ENCODE data around the gene DNAH10. TPM values are rescaled to one million over a fixed set of nuclear protein-coding genes. Genes with fewer than 3 reads are reported as not detected.

DNAH10 gene, protein sequence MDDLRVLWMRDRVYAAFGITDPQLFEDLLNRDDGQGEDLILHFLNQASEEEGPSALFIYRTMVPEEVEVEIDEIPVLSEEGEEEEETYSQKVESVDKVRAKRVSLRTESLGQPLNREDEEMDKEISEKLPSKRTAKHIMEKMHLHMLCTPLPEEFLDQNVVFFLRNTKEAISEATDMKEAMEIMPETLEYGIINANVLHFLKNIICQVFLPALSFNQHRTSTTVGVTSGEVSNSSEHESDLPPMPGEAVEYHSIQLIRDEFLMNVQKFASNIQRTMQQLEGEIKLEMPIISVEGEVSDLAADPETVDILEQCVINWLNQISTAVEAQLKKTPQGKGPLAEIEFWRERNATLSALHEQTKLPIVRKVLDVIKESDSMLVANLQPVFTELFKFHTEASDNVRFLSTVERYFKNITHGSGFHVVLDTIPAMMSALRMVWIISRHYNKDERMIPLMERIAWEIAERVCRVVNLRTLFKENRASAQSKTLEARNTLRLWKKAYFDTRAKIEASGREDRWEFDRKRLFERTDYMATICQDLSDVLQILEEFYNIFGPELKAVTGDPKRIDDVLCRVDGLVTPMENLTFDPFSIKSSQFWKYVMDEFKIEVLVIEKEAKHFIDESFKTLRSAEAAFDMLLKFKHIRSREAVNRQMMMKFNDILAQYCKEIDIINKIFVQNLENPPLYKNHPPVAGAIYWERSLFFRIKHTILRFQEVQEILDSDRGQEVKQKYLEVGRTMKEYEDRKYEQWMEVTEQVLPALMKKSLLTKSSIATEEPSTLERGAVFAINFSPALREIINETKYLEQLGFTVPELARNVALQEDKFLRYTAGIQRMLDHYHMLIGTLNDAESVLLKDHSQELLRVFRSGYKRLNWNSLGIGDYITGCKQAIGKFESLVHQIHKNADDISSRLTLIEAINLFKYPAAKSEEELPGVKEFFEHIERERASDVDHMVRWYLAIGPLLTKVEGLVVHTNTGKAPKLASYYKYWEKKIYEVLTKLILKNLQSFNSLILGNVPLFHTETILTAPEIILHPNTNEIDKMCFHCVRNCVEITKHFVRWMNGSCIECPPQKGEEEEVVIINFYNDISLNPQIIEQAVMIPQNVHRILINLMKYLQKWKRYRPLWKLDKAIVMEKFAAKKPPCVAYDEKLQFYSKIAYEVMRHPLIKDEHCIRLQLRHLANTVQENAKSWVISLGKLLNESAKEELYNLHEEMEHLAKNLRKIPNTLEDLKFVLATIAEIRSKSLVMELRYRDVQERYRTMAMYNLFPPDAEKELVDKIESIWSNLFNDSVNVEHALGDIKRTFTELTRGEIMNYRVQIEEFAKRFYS (N-terminal part only)
- total RNA-seq: 0.62 TPM

DNA sequence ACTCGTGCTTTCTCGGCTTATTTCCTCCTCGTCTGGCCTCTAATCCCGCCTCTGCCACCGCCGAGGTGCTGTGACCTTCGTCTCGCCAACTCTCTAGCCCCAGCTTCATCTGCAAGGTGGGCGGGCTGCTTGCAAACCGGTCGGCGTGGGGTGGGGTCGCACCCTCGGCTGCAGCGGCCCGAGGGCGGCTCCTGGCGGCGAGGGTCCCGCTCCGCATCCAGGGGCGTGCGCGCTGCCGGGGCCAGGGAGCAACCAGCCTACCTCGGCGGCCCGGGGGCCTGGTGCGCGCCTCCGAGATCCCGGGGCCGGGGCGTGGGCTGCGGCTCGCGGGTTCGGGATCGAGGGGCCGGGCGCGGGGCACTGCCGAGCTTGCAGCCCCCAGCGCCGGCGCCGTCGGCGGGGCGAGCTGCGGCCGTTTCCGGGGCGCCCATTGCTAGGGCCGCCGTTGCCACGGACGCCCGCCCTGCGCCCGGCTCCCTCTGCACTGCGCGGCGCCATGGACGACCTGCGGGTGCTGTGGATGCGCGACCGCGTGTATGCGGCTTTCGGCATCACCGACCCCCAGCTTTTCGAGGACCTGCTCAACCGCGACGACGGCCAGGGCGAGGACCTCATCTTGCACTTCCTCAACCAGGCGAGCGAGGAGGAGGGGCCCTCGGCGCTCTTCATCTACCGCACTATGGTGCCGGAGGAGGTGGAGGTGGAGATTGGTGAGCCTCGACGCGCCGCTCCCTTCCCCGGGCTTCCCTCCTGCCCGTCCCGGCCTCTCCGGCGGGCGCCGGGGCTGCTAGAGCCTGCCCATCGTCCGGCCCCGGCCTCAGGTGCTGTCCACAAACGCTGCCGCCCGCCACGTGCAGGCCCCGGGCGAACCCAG, at the start of gene DNAH10:
Gene DNAH10, plus strand, starts transcription at position 461 of the 874 bp plus-strand sequence. Its CDS starts 36 bp downstream, at position 497.
- peak; percentile 43 for DNase-seq

- DNase-seq: no peak
These were observed 49.3 kb upstream of the DNAH10 start for GRCh38 chr12:123712780-123713319.

- DNase-seq: no peak
These were observed 48.7 kb upstream of the DNAH10 start for GRCh38 chr12:123713398-123713797.

GRCh38 chr12:123713823-123714585, 48.1 kb upstream of the DNAH10 start:
- no peak for DNase-seq

- no peak for DNase-seq
These were observed 46.9 kb upstream of the DNAH10 start for GRCh38 chr12:123715195-123715594.

DNA sequence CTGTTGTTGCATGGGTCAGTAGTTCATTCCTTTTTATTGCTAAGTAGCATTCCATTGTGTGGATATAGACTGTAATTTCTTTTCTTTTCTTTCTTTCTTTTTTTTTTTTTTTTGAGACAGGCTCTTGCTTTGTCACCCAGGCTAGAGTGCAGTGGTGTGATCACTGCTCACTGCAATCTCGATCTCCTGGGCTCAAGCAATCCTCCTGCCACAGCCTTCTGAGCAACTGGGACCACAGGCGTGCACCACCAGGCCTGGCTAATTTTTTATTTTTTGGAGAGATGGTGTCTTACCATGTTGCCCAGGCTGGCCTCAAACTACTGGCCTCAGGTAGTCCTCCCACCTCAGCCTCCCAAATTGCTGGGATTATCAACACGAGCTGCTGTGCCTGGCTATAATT, 44.8 kb upstream of the DNAH10 start:
- no peak for DNase-seq

GRCh38 chr12:123720141-123720814, 41.8 kb upstream of the DNAH10 start:
- DNase-seq: no peak

DNA sequence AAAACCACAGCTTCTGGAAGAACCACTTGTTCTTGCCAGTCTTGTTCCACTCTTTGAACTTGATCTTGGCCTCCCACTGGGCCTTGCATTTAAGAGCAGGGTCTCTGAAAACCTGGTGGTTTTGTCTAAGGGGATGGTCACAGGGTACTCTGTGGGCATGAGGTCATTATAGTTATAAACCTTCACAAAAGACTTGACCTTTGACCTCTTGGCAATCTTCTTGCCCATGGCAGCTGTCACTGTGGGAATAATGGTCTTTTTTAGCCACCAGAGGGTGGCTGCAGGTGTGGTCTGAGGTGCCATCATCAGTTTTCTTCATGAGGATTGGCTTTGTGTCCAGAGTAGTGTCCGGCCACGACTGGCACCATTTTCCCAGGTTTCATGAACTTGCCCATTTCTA, 40.9 kb upstream of the DNAH10 start:
- DNase-seq: no peak

- DNase-seq: no peak
These were observed 39.1 kb upstream of the DNAH10 start for GRCh38 chr12:123723011-123723410.

DNA sequence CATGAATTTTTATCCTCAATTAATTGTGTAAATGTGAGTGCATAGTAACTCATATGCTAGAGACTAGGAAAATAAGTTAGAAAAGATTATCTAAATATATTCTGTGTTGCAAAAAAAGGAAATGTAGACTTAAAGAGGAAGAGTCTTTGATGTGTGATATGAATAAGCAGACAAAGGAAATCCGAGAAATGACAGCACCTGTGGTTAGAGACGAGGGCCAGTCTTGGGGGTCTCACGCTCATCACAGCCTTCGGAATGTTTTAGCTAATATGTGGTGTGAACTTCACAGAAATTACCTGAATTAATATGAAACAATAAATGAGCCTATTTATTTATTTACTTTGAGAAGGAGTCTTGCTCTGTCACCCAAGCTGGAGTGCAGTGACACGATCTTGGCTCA, 38.3 kb upstream of the DNAH10 start:
- DNase-seq: no peak

DNA sequence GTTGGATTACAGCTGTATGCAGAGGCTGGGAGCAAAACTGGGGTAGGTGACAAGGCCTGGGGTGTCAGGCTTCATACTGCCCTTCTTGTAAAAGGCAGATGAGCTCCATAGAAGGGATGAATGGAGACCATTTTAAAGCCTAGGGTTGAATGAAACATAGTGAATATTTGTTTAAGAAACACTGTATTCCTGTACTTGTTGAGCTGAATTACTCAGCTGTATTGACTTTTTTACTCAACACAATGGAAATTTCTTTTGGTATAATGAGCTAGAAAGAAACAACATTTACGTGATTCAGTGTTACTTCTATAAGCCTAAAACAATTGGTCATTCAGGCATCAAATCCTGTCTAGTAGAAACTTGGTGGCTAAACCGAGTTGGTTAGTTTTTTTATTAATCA, 35.9 kb upstream of the DNAH10 start:
- no peak for DNase-seq

- no peak for DNase-seq
These were observed 35.1 kb upstream of the DNAH10 start for GRCh38 chr12:123726962-123727361.

DNA sequence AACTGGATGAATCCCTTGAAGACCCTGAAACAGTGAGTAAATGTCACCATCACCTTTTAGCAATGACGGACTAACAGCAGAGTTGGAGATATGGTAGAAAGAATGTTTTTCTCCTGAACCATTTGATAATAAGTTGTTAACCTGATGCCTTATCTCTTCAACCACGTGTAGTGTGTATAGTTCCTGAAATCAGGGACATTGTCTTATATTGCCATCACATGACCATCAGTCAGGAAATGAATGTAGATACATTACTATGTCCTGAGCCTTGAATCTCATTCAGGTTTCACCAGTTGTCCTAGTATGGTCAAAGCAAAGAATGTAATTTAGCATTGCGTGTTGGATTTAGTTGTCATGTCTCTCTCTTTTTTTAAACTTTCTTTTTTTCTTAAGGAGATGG, 34.2 kb upstream of the DNAH10 start:
- no peak for DNase-seq

DNA sequence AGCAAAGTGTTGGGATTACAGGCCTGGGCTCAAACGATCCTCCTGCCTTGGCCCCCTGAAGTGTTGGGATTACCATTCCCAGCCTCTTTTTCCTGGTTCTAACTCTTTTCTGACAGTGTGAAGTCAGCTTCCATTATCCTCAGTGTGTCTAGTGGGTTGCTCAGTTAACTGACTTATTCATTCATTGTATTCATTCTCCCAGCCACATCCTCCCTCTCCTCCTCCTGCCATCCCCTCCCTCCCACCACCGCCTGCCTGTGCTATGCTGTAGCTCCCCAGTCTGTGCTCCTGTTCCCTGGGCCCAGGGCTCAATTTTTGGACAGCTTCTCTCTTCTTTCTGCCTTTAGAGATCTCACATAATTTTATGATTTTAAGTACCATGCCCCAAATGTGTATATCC, 30.5 kb upstream of the DNAH10 start:
- DNase-seq: no peak

DNA sequence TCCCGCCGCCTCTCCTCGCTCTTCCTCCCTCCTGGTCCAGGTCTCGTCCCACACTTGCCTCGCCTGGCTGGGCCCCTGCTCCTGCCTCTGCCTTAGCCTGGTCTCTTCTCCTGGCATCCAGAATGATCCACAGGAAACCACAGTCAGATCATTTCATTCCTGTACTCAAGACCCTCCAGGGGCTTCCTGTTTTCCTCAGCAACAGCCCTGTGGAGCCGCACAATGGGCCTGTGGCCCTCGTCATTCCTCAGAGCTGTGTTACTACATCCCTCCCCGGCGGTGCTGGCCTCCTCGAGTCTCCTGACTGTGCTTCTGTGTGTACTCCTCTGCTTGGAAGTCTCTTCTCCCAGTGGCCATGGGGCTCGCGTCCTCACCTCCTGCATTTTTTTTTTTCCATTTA, 29.9 kb upstream of the DNAH10 start:
- no peak for DNase-seq

DNA sequence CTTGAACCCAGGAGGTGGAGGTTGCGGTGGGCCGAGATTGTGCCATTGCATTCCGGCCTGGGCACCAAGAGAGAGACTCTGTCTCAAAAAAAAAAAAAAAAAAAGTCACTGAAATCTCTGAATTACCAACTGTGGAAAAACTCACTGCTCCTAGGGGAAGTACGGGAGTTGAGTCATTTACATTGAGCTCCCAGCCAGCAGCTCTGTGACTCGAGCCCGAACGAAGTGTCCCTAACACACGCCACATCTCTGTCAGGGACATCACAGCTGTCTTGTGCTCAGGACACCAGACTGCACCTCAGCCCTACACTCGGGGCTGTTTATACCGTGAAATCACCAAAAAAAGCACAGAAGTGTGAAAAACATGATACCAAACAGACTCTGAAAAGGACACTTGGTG, 28.9 kb upstream of the DNAH10 start:
- no peak for DNase-seq

DNA sequence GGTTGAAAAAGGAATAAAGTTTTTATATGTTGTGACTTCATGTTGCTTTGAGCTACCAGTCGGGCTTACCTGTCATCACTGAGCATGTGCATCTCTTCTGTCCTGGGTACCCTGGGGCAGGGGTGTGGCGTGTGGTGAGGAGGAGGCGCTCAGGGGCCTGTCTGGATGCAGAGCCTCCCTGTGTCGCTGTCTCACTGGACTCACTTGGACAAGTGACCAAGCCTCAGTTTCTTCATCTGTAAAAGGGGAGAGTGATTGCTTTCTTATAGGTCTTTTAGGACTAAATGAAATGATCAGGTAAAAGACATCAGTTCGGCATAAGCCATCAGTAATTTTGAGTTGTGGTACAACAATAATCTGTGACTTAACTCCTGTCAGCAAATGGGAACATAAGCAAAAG, 27.8 kb upstream of the DNAH10 start:
- DNase-seq: no peak

GRCh38 chr12:123741937-123742572, 20.0 kb upstream of the DNAH10 start:
- no peak for DNase-seq

- no peak for DNase-seq
These were observed 19.1 kb upstream of the DNAH10 start for GRCh38 chr12:123743002-123743401.
